ENCODE results near the gene IGFN1.

DNA sequence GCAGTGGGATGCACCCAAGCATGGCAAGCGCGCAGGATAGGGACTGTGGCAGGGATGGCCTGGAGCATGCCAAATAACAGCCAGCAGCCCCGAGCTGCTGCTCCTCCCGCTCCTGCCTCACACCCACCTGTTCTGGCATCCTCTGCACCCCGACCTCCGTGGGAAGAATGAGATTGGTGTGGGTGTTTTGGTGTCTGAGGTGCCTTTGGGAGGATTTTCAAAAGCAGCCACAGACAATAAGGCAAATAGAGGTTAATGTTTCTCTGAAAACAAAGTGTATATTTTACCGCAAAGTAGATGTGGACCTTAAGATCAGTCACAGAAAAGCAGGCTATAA lies 35.5 kb downstream of the IGFN1 start:
- TF ChIP-seq FOS (IDR thresholded peaks at IDR 0.05; ENCODE audit: low read depth, low read length) (no peak), POLR2A (IDR thresholded peaks at IDR 0.05; ENCODE audit: low read depth, low read length) (no peak)
- TF ChIP-seq, protein P1, sequence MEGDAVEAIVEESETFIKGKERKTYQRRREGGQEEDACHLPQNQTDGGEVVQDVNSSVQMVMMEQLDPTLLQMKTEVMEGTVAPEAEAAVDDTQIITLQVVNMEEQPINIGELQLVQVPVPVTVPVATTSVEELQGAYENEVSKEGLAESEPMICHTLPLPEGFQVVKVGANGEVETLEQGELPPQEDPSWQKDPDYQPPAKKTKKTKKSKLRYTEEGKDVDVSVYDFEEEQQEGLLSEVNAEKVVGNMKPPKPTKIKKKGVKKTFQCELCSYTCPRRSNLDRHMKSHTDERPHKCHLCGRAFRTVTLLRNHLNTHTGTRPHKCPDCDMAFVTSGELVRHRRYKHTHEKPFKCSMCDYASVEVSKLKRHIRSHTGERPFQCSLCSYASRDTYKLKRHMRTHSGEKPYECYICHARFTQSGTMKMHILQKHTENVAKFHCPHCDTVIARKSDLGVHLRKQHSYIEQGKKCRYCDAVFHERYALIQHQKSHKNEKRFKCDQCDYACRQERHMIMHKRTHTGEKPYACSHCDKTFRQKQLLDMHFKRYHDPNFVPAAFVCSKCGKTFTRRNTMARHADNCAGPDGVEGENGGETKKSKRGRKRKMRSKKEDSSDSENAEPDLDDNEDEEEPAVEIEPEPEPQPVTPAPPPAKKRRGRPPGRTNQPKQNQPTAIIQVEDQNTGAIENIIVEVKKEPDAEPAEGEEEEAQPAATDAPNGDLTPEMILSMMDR (conservative IDR thresholded peaks at IDR 0.05; ENCODE audit: low read depth, low read length) = no peak
- TF ChIP-seq, protein P2, sequence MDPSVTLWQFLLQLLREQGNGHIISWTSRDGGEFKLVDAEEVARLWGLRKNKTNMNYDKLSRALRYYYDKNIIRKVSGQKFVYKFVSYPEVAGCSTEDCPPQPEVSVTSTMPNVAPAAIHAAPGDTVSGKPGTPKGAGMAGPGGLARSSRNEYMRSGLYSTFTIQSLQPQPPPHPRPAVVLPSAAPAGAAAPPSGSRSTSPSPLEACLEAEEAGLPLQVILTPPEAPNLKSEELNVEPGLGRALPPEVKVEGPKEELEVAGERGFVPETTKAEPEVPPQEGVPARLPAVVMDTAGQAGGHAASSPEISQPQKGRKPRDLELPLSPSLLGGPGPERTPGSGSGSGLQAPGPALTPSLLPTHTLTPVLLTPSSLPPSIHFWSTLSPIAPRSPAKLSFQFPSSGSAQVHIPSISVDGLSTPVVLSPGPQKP (IDR thresholded peaks at IDR 0.05; ENCODE audit: borderline replicate concordance, low read depth, low read length) = no peak
